Stimulated activated CD8-positive, alpha-beta memory T cell treated with anti-CD3 and anti-CD28 coated beads, Interleukin-4, amount 100 ng/mL, for 1 hour (primary cell): Measurements from ENCODE around the gene APOBEC4.

Source experiments
- DNase-seq, 2 donors: peaks; one replicate each; pipeline ENCODE4 v3.0.0-alpha.2; 2020; ENCODE audit warnings: low read depth in 2 of 2, low spot score in 1 of 2

Gene APOBEC4

GRCh38 chr1:183675381-183675780 is 22.3 kb upstream of the APOBEC4 start:
- no peak for DNase-seq

GRCh38 chr1:183674886-183675285 is 21.8 kb upstream of the APOBEC4 start:
- DNase-seq = no peak

- DNase-seq = no peak
Measured at GRCh38 chr1:183674339-183674738, 21.2 kb upstream of the APOBEC4 start.

- no peak for DNase-seq
Measured at GRCh38 chr1:183673605-183674323, 20.6 kb upstream of the APOBEC4 start.

GRCh38 chr1:183670169-183670568 is 17.1 kb upstream of the APOBEC4 start:
- DNase-seq = no peak

- DNase-seq = no peak
Measured at GRCh38 chr1:183656355-183656754, 3.2 kb upstream of the APOBEC4 start.

- peak; percentile 45 to 61 for DNase-seq
Measured at GRCh38 chr1:183655562-183656075, 2.5 kb upstream of the APOBEC4 start.

GRCh38 chr1:183654706-183655105 is 1.6 kb upstream of the APOBEC4 start:
- DNase-seq = no peak

- DNase-seq = no peak
Measured at GRCh38 chr1:183653876-183654451, 848 bp upstream of the APOBEC4 start.

- DNase-seq = no peak
Measured at GRCh38 chr1:183653462-183653794, 312 bp upstream of the APOBEC4 start.

- DNase-seq = no peak
Measured at GRCh38 chr1:183652107-183652506, 1.0 kb downstream of the APOBEC4 start.

- no peak for DNase-seq
Measured at GRCh38 chr1:183651612-183652011, 1.5 kb downstream of the APOBEC4 start.

- DNase-seq = no peak
Measured at GRCh38 chr1:183648042-183648441, 5.1 kb downstream of the APOBEC4 start.

GRCh38 chr1:183646776-183647175 is 6.3 kb downstream of the APOBEC4 start:
- DNase-seq = no peak

GRCh38 chr1:183645531-183645930 is 7.6 kb downstream of the APOBEC4 start:
- no peak for DNase-seq

- DNase-seq = no peak
Measured at GRCh38 chr1:183642166-183642565, 10.9 kb downstream of the APOBEC4 start.

GRCh38 chr1:183640193-183640592 is 12.9 kb downstream of the APOBEC4 start:
- DNase-seq = no peak

- no peak for DNase-seq
Measured at GRCh38 chr1:183638649-183639387, 14.3 kb downstream of the APOBEC4 start.

GRCh38 chr1:183636783-183637182 is 16.3 kb downstream of the APOBEC4 start:
- DNase-seq = no peak

GRCh38 chr1:183636334-183636682 is 16.8 kb downstream of the APOBEC4 start:
- DNase-seq = no peak

GRCh38 chr1:183635606-183636333 is 17.3 kb downstream of the APOBEC4 start, which contains the start of gene ARPC5:
TSS of gene ARPC5 (minus strand) at chr1:183635783. CDS start at chr1:183635659, 124 bp downstream.
- peak; percentile 89 to 92 for DNase-seq
